ENCODE results near the gene KIF3B. TPM values are rescaled to one million over a fixed set of nuclear protein-coding genes. Genes with fewer than 3 reads are reported as not detected.

KIF3B gene
- total RNA-seq, 5 donors from 2014 or later (not counting 1 experiment from before 2014, with no cell fraction given): 11.3 to 14.6 (median 13.6) TPM

- no peak overlapping the region for H3K27ac Mint-ChIP-seq
- H3K27me3 ChIP-seq (replicated peaks in 1 of 2; ENCODE audit: control insufficient read depth in 2 of 2, extremely low read depth in 1 of 2, insufficient read depth in 2 of 2, low read length in 1 of 2): no peaks in the 10 kb centered on the region
- DNase-seq (no peak), ATAC-seq (replicated peaks in 1 of 4) (no peak)
- peaks cover 0 to 4% of the 10 kb centered on the region in 2 donors for H3K36me3 ChIP-seq (ENCODE audit: control insufficient read depth in 2 of 2, extremely low read depth in 1 of 2, insufficient read depth in 1 of 2, low read length in 1 of 2)
- peaks cover 26 to 35% (median 31%) of the 10 kb centered on the region in 3 donors for H3K4me1 Mint-ChIP-seq
- 94% methylated on average over 2 of the region's 6 CpGs for WGBS (ENCODE audit: insufficient coverage)
- H3K9me3 ChIP-seq: no peaks in the 10 kb centered on the region
- no peak overlapping the region for H3K27ac ChIP-seq (ENCODE audit: low read length)
- peaks cover 0 to 2% of the 10 kb centered on the region in 2 experiments for H3K4me1 ChIP-seq (ENCODE audit: control insufficient read depth in 1 of 2, extremely low read depth in 1 of 2, insufficient read depth in 2 of 2, low read length in 2 of 2)
- POLR2A ChIA-PET: no interaction called here
- no peaks in the 10 kb centered on the region for H3K27me3 Mint-ChIP-seq
- no peak overlapping the region for H3K4me3 ChIP-seq (ENCODE audit: control insufficient read depth in 1 of 2, extremely low read depth in 1 of 2, low read length in 1 of 2)
- no peak overlapping the region for H3K4me3 Mint-ChIP-seq
- peaks cover 9% of the 10 kb centered on the region for H3K36me3 Mint-ChIP-seq
- H3K9me3 Mint-ChIP-seq: no peaks in the 10 kb centered on the region
- CTCF ChIA-PET: no interaction called here
Measured at GRCh38 chr20:32296819-32297420, 19.5 kb downstream of the KIF3B start.

DNA sequence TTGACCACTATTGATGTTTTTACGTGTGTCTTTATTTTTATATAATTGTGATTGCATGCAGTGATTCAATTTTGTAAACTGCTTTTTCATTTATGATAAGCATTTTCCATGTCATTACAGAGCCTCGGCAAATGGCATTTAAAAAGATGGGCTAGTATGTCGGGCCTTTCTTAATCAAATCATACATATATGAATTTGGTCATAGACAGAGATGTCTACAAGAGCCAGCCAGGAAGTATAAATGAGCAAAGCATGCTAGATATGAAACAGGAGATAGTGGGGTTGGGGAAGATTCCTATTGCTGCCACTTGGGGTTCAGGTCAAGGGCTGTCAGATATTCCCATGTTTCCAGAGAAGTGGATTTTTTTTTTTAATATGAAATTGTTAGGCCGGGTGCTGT, 20.0 kb downstream of the KIF3B start:
- no peak overlapping the region for H3K4me3 ChIP-seq (ENCODE audit: control insufficient read depth in 1 of 2, extremely low read depth in 1 of 2, low read length in 1 of 2)
- Mint-ChIP-seq H3K4me1 (peaks cover 26 to 37% (median 33%) of the 10 kb centered on the region in 3 donors), H3K9me3 (no peaks in the 10 kb centered on the region), H3K4me3 (no peak overlapping the region), H3K36me3 (peaks cover 14% of the 10 kb centered on the region), H3K27ac (no peak overlapping the region), H3K27me3 (no peaks in the 10 kb centered on the region)
- no CpG with 5 or more reads among the region's 4 CpGs for WGBS (ENCODE audit: insufficient coverage)
- POLR2A ChIA-PET: no interaction called here
- peaks cover 0 to 2% of the 10 kb centered on the region in 2 experiments for H3K4me1 ChIP-seq (ENCODE audit: control insufficient read depth in 1 of 2, extremely low read depth in 1 of 2, insufficient read depth in 2 of 2, low read length in 2 of 2)
- DNase-seq: no peak
- ATAC-seq (replicated peaks in 1 of 4): no peak
- H3K27me3 ChIP-seq (replicated peaks in 1 of 2; ENCODE audit: control insufficient read depth in 2 of 2, extremely low read depth in 1 of 2, insufficient read depth in 2 of 2, low read length in 1 of 2): no peaks in the 10 kb centered on the region
- no peaks in the 10 kb centered on the region for H3K9me3 ChIP-seq
- peaks cover 0 to 7% of the 10 kb centered on the region in 2 donors for H3K36me3 ChIP-seq (ENCODE audit: control insufficient read depth in 2 of 2, extremely low read depth in 1 of 2, insufficient read depth in 1 of 2, low read length in 1 of 2)
- CTCF ChIA-PET: no interaction called here
- no peak overlapping the region for H3K27ac ChIP-seq (ENCODE audit: low read length)

DNA sequence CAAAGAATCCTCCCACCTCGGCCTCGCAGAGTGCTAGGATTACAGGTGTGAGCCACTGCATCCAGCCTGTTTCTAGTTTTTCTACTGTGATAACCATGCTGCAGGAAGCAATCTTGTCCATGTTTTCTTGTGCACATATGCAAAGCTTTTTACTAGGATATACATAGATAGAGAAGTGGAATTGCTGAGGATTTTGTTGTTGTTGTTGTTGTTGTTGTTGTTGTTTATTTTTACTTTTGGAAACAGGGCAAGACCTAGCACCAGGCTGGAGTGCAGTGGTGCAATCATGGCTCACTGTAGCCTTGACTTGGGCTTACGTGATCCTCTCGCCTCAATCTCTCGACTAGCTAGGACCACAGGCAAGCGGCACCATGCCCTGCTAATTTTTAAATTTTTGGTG, 23.2 kb downstream of the KIF3B start:
- Mint-ChIP-seq H3K4me1 (peaks cover 18 to 32% (median 23%) of the 10 kb centered on the region in 3 donors), H3K36me3 (peaks cover 15% of the 10 kb centered on the region), H3K4me3 (no peak overlapping the region), H3K27me3 (no peaks in the 10 kb centered on the region), H3K27ac (no peak overlapping the region), H3K9me3 (no peaks in the 10 kb centered on the region)
- CTCF ChIA-PET: interaction anchor here in 1 of 2 donors (0.7 kb wide), 1 partner anchor 96 kb away, joined by 6 read pairs; no protein-coding TSS in a partner anchor
- 100% methylated on average over 1 of the region's 6 CpGs for WGBS (ENCODE audit: insufficient coverage)
- H3K27ac ChIP-seq (ENCODE audit: low read length): no peak overlapping the region
- H3K36me3 ChIP-seq (ENCODE audit: control insufficient read depth in 2 of 2, extremely low read depth in 1 of 2, insufficient read depth in 1 of 2, low read length in 1 of 2): peaks cover 0 to 7% of the 10 kb centered on the region in 2 donors
- DNase-seq (no peak), ATAC-seq (replicated peaks in 1 of 4) (no peak)
- H3K4me1 ChIP-seq (ENCODE audit: control insufficient read depth in 1 of 2, extremely low read depth in 1 of 2, insufficient read depth in 2 of 2, low read length in 2 of 2): peaks cover 0 to 2% of the 10 kb centered on the region in 2 experiments
- no peaks in the 10 kb centered on the region for H3K27me3 ChIP-seq (replicated peaks in 1 of 2; ENCODE audit: control insufficient read depth in 2 of 2, extremely low read depth in 1 of 2, insufficient read depth in 2 of 2, low read length in 1 of 2)
- no peaks in the 10 kb centered on the region for H3K9me3 ChIP-seq
- H3K4me3 ChIP-seq (ENCODE audit: control insufficient read depth in 1 of 2, extremely low read depth in 1 of 2, low read length in 1 of 2): no peak overlapping the region
- POLR2A ChIA-PET: interaction anchor here in 1 of 2 donors (0.7 kb wide), 1 partner anchor 13 kb away, joined by 10 read pairs; no protein-coding TSS in a partner anchor

DNA sequence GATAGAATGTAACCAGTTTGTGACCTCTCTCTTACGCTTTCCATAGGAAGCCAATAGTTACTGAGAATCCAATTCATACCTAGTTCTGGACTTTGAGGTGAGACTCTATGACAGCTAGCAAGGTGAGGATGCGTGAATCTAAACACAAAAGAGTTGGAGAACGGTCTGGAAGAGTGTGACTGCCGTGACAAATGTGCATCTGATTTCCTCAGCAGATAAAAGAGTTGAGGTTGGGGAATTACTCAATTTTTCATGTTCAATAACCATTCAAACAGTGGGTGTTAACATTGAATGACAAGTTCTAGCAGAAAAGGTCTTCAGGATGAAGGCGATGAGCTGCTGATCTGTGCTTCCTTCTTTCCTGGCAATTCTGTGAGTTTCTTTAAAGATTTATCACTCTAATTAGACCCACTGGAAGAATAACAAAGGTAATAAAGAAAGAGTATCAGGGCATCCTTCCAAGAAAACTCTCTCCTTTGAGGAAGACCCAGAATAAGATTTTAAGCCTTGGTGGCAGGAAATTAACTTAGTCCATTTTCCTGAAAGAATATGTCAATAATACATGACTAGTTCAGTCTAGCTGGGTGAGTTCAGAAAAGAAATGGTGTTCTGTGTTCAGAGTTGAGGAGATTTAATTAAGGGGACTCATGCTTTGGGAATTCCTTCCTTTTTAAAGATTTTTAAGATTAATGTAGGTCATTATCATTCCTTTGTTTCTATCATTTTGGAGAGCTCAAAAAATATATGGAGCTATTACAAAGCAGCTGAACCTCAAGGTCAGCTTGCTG, 24.5 kb downstream of the KIF3B start:
- CTCF ChIA-PET: no interaction called here
- DNase-seq: no peak
- peaks cover 0 to 7% of the 10 kb centered on the region in 2 donors for H3K36me3 ChIP-seq (ENCODE audit: control insufficient read depth in 2 of 2, extremely low read depth in 1 of 2, insufficient read depth in 1 of 2, low read length in 1 of 2)
- H3K27ac ChIP-seq (ENCODE audit: low read length): no peak overlapping the region
- POLR2A ChIA-PET: interaction anchor here in 1 of 2 donors (0.6 kb wide), 1 partner anchor 23 kb away, joined by 3 read pairs; no protein-coding TSS in a partner anchor
- no peaks in the 10 kb centered on the region for H3K9me3 ChIP-seq
- no peaks in the 10 kb centered on the region for H3K27me3 ChIP-seq (replicated peaks in 1 of 2; ENCODE audit: control insufficient read depth in 2 of 2, extremely low read depth in 1 of 2, insufficient read depth in 2 of 2, low read length in 1 of 2)
- Mint-ChIP-seq H3K9me3 (no peaks in the 10 kb centered on the region), H3K4me1 (peaks cover 16 to 28% (median 19%) of the 10 kb centered on the region in 3 donors), H3K4me3 (no peak overlapping the region), H3K27ac (no peak overlapping the region), H3K36me3 (peaks cover 16% of the 10 kb centered on the region), H3K27me3 (no peaks in the 10 kb centered on the region)
- no CpG with 5 or more reads among the region's 5 CpGs for WGBS (ENCODE audit: insufficient coverage)
- H3K4me3 ChIP-seq (ENCODE audit: control insufficient read depth in 1 of 2, extremely low read depth in 1 of 2, low read length in 1 of 2): no peak overlapping the region
- ATAC-seq (replicated peaks in 1 of 4): no peak
- H3K4me1 ChIP-seq (ENCODE audit: control insufficient read depth in 1 of 2, extremely low read depth in 1 of 2, insufficient read depth in 2 of 2, low read length in 2 of 2): peaks cover 0 to 2% of the 10 kb centered on the region in 2 experiments

GRCh38 chr20:32302507-32302872, 25.0 kb downstream of the KIF3B start:
- Mint-ChIP-seq H3K9me3 (no peaks in the 10 kb centered on the region), H3K4me1 (peaks cover 13 to 23% (median 17%) of the 10 kb centered on the region in 3 donors), H3K27ac (no peak overlapping the region), H3K4me3 (no peak overlapping the region), H3K36me3 (peaks cover 19% of the 10 kb centered on the region), H3K27me3 (no peaks in the 10 kb centered on the region)
- H3K4me3 ChIP-seq (ENCODE audit: control insufficient read depth in 1 of 2, extremely low read depth in 1 of 2, low read length in 1 of 2): no peak overlapping the region
- H3K9me3 ChIP-seq: no peaks in the 10 kb centered on the region
- peaks cover 0 to 7% of the 10 kb centered on the region in 2 donors for H3K36me3 ChIP-seq (ENCODE audit: control insufficient read depth in 2 of 2, extremely low read depth in 1 of 2, insufficient read depth in 1 of 2, low read length in 1 of 2)
- WGBS (ENCODE audit: insufficient coverage): 93% methylated on average over 3 of the region's 6 CpGs
- H3K27ac ChIP-seq (ENCODE audit: low read length): no peak overlapping the region
- DNase-seq: no peak
- CTCF ChIA-PET: no interaction called here
- no peaks in the 10 kb centered on the region for H3K27me3 ChIP-seq (replicated peaks in 1 of 2; ENCODE audit: control insufficient read depth in 2 of 2, extremely low read depth in 1 of 2, insufficient read depth in 2 of 2, low read length in 1 of 2)
- POLR2A ChIA-PET: interaction anchor here in 1 of 2 donors (0.6 kb wide), 1 partner anchor 23 kb away, joined by 3 read pairs; no protein-coding TSS in a partner anchor
- no peaks in the 10 kb centered on the region for H3K4me1 ChIP-seq (ENCODE audit: control insufficient read depth in 1 of 2, extremely low read depth in 1 of 2, insufficient read depth in 2 of 2, low read length in 2 of 2)
- no peak for ATAC-seq (replicated peaks in 1 of 4)

DNA sequence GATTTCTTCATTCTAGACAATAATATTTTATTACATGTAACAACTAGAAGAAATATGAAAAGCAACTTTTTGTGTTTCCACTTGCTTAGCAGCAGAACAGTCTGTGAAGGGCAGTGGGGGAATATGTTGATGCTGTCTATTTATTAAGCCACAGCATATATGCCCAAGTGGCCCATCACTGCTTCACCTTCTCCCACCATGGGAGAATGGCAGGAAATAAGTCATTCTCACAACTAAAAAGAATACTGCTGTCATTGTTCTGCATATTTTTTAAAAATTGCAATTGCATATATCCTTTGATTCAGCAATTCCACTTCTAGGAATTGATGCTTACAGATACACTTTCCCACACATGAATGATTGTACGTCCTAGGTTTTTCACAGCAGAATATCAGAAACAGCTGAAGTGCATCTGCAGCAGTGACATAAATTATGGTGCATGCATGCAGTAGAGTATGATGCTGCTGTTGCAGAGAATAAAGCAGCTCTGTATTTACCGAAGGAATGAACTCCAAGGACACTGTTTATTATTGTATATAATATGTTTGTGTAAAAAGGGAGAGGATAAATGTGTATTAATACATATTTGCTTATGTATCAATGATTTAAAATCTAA, 26.8 kb downstream of the KIF3B start:
- no peaks in the 10 kb centered on the region for H3K4me1 ChIP-seq (ENCODE audit: control insufficient read depth in 1 of 2, extremely low read depth in 1 of 2, insufficient read depth in 2 of 2, low read length in 2 of 2)

More for the DNA sequence above, 26.8 kb downstream of the KIF3B start:
- Mint-ChIP-seq H3K4me1 (peaks cover 7 to 17% (median 14%) of the 10 kb centered on the region in 3 donors), H3K27me3 (no peaks in the 10 kb centered on the region), H3K36me3 (peaks cover 19% of the 10 kb centered on the region), H3K27ac (no peak overlapping the region), H3K9me3 (no peaks in the 10 kb centered on the region), H3K4me3 (no peak overlapping the region)
- H3K9me3 ChIP-seq: no peaks in the 10 kb centered on the region
- CTCF ChIA-PET: no interaction called here
- WGBS (ENCODE audit: insufficient coverage): no CpG with 5 or more reads among the region's 2 CpGs
- POLR2A ChIA-PET: interaction anchor here in 1 of 2 donors (0.5 kb wide), 1 partner anchor 56 kb away, joined by 3 read pairs; no protein-coding TSS in a partner anchor
- no peak overlapping the region for H3K4me3 ChIP-seq (ENCODE audit: control insufficient read depth in 1 of 2, extremely low read depth in 1 of 2, low read length in 1 of 2)
- no peak for DNase-seq
- ATAC-seq (replicated peaks in 1 of 4): no peak
- no peak overlapping the region for H3K27ac ChIP-seq (ENCODE audit: low read length)
- peaks cover 0 to 7% of the 10 kb centered on the region in 2 donors for H3K36me3 ChIP-seq (ENCODE audit: control insufficient read depth in 2 of 2, extremely low read depth in 1 of 2, insufficient read depth in 1 of 2, low read length in 1 of 2)
- H3K27me3 ChIP-seq (replicated peaks in 1 of 2; ENCODE audit: control insufficient read depth in 2 of 2, extremely low read depth in 1 of 2, insufficient read depth in 2 of 2, low read length in 1 of 2): no peaks in the 10 kb centered on the region

Measured in T-cell (primary cell).